GM18907 (cell line): Measurements from ENCODE around the gene NOTCH3.

Experiments
- ATAC-seq: cut with Tn5 transposase; IDR thresholded peaks from one replicate; pipeline ENCODE4 v1.9.1; 2021; ENCODE audit warnings: mild to moderate bottlenecking, moderate library complexity; ENCODE audit not compliant: unreplicated experiment

Gene NOTCH3

GRCh38 chr19:15236886-15237285, 36.1 kb upstream of the NOTCH3 start:
- ATAC-seq: no peak

GRCh38 chr19:15235781-15236180, 35.0 kb upstream of the NOTCH3 start:
- ATAC-seq: no peak

DNA sequence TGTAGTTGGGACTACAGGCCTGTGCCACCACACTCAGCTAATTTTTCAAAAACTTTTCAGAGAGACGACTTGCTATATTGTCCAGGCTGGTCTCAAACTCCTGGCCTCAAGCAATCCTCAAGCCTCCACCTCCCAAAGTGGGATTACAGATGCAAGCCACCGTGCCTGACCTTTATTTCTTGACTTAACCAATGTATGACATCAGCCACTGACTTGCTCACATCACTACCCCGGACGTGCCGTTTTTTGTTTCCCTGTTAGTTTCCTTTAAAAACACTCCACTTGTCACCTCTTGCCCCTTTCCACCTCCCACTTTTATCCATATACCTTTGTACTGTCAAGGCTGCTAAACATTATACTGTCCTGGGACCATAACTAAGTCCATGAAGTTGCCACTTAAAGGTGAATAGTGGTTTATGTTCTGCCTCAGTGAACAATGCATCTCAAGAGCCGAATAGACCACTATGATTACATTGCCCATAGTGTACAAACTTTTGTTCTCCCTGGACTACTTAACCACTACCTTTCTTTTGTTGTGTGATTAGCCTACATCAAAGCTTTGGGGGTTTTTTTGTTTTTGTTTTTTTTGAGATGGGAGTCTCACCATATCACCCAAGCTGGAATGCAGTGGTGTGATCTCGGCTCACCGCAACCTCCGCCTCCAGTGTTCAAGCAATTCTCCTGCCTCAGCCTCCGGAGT, 33.8 kb upstream of the NOTCH3 start:
- no peak for ATAC-seq

DNA sequence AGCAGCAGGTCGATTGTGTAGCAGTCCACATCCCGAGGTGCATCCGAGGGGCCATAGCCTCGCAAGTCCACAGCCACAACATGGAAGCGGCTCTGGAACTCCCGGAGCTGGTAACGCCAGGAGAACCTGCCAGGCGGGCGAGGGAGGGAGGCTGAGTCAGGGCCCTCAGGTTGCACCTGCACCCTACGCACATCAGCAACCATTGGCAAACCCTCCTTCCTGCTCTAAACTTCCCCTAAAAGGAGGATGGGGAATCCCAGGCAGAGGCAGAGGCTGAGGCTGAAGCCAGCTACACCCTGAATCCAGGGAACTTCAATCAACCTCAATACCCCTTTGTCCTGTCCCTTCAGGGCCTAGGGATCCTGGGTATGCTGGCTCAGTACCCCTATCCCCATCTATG, 30.5 kb upstream of the NOTCH3 start:
- ATAC-seq: no peak

DNA sequence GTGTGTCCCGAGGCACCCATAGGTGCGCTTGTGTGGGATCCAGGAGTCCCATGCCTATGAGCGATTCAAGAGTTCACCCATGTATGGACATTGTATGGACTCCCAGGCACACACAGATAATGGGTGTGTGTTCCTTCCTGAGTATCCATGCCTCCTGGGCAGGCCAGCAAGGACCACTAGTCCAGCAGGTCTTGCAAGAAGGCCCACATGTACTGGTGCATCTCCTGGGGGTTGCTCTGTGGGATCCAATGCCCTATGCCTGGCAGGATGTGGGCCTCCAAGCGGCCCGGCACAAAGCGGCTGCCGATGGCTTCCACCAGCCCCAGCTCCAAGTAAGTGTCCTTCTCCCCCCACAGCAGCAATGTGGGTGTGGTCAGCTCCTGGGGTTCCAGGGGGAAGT, 26.5 kb upstream of the NOTCH3 start:
- no peak for ATAC-seq

DNA sequence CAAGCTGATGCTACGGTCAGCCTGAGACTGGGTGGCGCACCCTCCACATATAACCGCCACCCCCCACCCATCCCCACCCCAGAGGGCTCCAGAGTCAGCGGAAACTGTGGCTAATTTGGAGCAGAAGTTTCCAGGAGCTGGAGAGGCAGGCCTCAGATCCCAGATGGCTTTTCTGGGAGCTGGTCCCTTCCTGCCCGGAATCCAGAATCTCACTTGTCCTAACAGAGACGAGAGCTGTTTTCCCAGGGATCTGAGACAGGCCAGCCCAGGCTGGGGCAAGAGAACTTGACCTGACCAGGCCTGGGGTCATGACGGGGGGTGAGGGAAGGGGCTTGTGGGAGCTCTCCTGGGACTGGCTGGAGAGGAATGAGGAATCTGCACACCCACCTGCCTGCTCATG, 25.0 kb upstream of the NOTCH3 start:
- ATAC-seq: no peak

- ATAC-seq: peak; percentile 7
These were observed 23.0 kb upstream of the NOTCH3 start for GRCh38 chr19:15223649-15224361.

DNA sequence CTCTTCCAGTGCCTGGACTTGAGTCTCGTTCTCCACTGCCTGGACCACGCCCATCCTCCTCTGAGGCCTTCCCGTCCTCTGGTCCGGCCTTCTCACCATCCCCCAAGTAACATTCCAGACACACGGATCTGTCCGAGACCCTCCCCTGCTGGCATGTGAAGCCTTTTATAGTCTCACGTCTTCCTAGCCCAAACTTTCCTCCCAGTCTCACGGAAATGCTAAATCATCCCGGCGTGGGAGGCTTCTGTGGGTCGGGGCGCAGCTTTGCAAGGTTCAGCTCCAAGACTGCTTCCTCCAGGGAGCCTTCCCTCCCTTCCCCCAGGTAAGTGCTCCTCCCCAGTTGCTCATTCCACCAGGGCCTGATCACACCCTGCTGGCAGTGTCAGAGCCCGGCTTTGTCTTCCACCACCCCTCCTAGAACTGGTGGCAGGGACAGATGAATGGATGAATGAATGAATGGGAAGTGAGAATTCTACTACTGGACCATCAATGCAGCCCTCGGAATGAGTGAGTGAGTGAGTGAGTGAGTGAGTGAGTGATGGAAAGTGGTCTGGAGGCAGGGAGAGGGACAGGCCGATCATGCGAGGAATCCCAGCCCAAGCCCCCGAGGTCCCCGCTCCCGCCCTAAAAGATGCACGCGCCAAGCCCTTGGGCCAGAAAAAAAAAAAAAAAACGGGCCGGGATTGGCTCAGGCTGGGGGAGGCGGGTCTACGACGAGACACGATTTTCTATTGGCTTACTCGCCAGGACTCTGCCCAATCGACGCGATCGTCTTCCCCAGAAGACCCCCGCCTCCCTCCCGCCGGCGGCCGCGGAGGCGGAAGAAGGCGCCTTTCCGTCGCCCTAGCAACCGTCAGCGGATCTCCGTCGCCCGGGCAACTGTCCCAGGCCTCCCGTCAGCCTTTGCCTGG, 22.2 kb upstream of the NOTCH3 start:
- peak; percentile 80 for ATAC-seq

DNA sequence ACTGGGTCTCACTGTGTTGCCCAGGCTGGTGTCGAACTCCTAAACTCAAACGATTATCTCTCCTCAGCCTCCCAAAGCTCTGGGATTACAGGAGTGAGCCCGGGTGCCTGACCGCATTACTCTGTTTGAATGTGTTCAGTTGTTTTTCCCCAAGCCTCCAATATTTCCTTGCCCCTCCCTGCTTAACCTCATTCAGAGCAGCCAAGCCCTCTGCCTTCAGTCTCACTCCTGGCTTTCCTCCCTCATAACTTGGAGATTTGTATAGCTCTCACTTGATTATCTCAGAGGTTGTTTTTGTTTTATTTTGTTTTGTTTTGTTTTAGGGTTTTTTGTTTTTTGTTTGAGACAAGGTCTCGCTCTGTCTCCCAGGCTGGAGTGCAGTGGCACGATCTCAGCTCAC, 20.0 kb upstream of the NOTCH3 start:
- no peak for ATAC-seq

DNA sequence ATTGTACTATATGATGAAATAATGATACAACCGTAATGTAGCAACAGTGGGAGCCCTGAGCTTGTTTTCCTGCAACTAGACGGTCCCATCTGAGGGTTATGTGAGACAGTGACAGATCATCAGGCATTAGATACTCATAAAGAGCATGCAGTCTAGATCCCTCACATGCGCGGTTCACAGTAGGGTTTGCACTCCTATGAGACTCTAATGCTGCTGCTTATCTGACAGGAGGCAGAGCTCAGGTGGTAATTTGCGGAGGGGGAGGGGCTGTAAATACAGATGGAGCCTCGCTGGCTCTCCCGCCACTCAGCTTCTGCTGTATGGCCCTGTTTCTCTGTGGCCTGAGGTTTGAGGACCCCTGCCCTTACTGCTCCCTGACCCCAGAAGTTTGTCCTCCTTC, 17.7 kb upstream of the NOTCH3 start:
- ATAC-seq: no peak

- no peak for ATAC-seq
These were observed 15.6 kb upstream of the NOTCH3 start for GRCh38 chr19:15216363-15216762.

GRCh38 chr19:15213715-15214381, 13.1 kb upstream of the NOTCH3 start:
- no peak for ATAC-seq

- ATAC-seq: no peak
These were observed 11.9 kb upstream of the NOTCH3 start for GRCh38 chr19:15212711-15213110.

GRCh38 chr19:15210323-15210781, 9.6 kb upstream of the NOTCH3 start:
- ATAC-seq: no peak

DNA sequence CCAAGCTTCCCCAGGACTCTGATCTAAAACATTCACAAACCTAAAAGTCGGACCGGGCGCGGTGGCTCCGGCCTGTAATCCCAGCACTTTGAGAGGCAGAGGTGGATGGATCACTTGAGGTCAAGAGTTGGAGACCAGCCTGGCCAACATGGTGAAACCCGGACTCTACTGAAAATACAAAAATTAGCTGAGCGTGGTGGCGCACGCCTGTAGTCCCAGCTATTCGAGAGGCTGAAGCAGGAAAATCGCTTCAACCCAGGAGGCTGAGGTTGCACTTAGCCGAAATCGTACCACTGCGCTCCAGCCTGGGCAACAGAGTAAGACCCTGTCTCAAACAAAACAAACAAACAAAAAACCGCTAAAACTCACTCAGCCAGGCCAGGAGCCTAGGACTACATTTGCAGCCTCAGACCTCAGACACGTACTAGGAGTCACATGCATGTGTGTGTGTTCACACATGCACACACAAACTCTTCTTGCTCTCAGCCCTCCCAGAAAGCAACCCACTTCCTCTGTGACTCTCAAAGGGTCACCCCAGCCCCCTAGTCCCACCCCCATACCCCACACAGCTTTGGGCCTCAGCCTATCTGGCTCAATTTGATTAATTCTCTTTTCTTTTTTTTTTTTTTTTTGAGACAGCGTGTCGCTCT, 704 bp upstream of the NOTCH3 start:
- ATAC-seq: no peak

GRCh38 chr19:15199661-15200552, 888 bp downstream of the NOTCH3 start:
- ATAC-seq: no peak

DNA sequence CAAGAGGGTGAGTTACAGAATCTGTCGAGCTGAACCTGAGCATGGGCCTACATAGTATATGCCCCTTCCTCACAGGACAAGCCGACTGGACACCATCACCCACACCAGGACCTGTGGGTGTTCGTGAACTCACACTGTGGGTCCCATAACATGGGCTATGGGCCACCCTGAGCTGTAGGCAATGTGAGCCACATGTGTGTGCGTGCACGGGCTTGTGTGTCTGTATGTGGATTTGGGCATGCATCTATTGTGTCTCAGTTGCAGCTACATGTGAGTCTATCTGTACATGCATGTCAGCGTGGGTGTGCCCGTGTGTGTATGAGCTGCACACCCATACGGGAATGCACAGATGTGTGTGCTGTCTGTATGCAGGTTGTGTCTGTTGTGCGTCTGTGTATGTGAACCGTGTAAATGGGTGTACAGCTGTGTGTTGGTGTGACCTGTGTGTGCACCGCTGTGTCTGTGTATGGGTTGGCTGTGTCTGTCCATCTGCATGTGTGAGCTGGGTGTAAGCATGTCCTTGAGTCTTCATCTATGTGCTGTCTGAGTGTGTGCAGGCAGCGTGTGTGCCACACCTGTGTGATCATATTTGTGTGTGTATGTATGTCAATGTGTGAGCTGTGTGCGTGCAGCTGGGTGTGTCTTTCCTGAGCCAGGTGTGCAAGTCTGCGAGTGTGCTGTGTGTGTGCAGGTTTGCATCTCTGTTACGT, 1.7 kb downstream of the NOTCH3 start:
- no peak for ATAC-seq

DNA sequence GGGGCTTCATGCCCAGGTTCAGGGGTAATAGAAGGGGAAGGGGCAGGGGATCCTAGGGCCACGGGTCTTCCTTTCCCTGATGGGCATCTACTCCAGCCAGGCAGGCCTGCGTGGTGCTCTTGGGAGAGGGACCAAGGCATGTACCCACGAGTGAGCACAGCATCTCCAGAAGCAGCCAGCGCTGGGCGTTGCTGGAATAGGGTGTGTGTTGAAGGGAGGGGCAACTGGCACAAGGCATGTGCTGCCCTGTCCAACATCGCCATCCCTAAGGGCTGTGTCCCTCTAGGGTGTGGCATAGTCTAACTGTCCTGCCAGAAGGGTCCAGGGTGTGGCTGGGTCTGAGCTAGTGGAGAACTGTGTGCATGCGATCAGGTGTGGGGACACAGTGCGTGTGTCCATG, 2.9 kb downstream of the NOTCH3 start:
- no peak for ATAC-seq
